WTC11 (cell line): ENCODE data around the gene TNFRSF4.

ENCODE experiments used
- HMGA2 ChIP-seq: fragments of 250-450 bp; sonication (Bioruptor Pico); IDR thresholded peaks from 2 replicates; pipeline ENCODE4 v1.4.0; 2021; ENCODE audit warnings: mild to moderate bottlenecking, moderate library complexity
- JAZF1 ChIP-seq: fragments of 250-450 bp; sonication (Bioruptor Pico); IDR thresholded peaks from 2 replicates; pipeline ENCODE4 v1.9.0; 2021; ENCODE audit warnings: moderate library complexity, mild to moderate bottlenecking, inconsistent platforms
- NR3C1 ChIP-seq: sonication (generic); formaldehyde crosslinking; conservative IDR thresholded peaks from 2 replicates; pipeline ENCODE4 v1.8.1; 2023; ENCODE audit warnings: low read depth, mild to moderate bottlenecking, missing genetic modification reagents
- SOX15 ChIP-seq: fragments of 250-450 bp; sonication (Bioruptor Pico); IDR thresholded peaks from 2 replicates; pipeline ENCODE4 v1.9.0; 2021; ENCODE audit warnings: mild to moderate bottlenecking
- TP53 ChIP-seq: sonication (generic); formaldehyde crosslinking; IDR thresholded peaks from 2 replicates; pipeline ENCODE4 v1.8.1; 2023; ENCODE audit warnings: mild to moderate bottlenecking, missing genetic modification reagents
- ZNF317 ChIP-seq: sonication (generic); formaldehyde crosslinking; IDR thresholded peaks from 2 replicates; pipeline ENCODE4 v1.8.1; 2023; ENCODE audit warnings: low read depth, mild to moderate bottlenecking, moderate library complexity, missing genetic modification reagents, borderline replicate concordance
- TF ChIP-seq, protein P1 (sequence below): fragments of 200-600 bp; IDR thresholded peaks from 2 replicates; pipeline ENCODE4 v1.8.0; 2022; ENCODE audit warnings: antibody characterized with exemption
- TF ChIP-seq, protein P2 (sequence below): sonication (generic); formaldehyde crosslinking; IDR thresholded peaks from 2 replicates; pipeline ENCODE4 v1.8.1; 2023; ENCODE audit warnings: mild to moderate bottlenecking, missing genetic modification reagents, moderate library complexity

DNA sequence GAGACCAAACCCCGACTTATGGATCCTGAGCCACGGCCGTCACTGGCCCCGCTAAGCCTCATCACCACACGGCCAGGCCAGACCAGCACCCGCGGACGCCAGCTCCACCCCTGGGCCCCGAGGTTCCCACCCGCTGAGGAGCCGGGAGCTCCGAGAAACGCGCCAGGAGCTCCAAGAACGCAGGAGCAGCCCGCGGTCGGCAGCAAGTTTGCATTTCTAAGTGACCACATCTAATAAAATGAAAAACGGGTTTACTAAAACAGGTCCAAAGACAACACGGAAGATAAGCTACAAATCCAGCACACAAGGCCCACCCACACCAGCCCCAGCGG is 40.7 kb upstream of the TNFRSF4 start:
- TF ChIP-seq, protein P1, sequence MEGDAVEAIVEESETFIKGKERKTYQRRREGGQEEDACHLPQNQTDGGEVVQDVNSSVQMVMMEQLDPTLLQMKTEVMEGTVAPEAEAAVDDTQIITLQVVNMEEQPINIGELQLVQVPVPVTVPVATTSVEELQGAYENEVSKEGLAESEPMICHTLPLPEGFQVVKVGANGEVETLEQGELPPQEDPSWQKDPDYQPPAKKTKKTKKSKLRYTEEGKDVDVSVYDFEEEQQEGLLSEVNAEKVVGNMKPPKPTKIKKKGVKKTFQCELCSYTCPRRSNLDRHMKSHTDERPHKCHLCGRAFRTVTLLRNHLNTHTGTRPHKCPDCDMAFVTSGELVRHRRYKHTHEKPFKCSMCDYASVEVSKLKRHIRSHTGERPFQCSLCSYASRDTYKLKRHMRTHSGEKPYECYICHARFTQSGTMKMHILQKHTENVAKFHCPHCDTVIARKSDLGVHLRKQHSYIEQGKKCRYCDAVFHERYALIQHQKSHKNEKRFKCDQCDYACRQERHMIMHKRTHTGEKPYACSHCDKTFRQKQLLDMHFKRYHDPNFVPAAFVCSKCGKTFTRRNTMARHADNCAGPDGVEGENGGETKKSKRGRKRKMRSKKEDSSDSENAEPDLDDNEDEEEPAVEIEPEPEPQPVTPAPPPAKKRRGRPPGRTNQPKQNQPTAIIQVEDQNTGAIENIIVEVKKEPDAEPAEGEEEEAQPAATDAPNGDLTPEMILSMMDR, result no peak
- TF ChIP-seq ZNF317 (CRISPR knock-in tag), result no peak
- TF ChIP-seq SOX15, result no peak
- TF ChIP-seq TP53, result no peak
- no peak for TF ChIP-seq JAZF1 (CRISPR knock-in tag)
- TF ChIP-seq HMGA2 (CRISPR knock-in tag), result no peak
- no peak for TF ChIP-seq NR3C1 (CRISPR knock-in tag)
- TF ChIP-seq, protein P2, sequence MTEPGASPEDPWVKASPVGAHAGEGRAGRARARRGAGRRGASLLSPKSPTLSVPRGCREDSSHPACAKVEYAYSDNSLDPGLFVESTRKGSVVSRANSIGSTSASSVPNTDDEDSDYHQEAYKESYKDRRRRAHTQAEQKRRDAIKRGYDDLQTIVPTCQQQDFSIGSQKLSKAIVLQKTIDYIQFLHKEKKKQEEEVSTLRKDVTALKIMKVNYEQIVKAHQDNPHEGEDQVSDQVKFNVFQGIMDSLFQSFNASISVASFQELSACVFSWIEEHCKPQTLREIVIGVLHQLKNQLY (CRISPR knock-in tag), result no peak
